ENCODE data around the gene STX12. TPM values are rescaled to one million over a fixed set of nuclear protein-coding genes. Genes with fewer than 3 reads are reported as not detected.

STX12 gene
- total RNA-seq, 1 experiment from 2014 or later: 9.9 TPM

GRCh38 chr1:27863538-27863915 lies 90.5 kb downstream of the STX12 start:
- no peak overlapping the region for H3K4ac ChIP-seq (ENCODE audit: low read depth, low read length)
- H3K4me1 ChIP-seq (ENCODE audit: insufficient read depth, low read length): no peaks in the 10 kb centered on the region
- TF ChIP-seq CTCF (conservative IDR thresholded peaks at IDR 0.05): no peak
- no peak overlapping the region for H3T11ph ChIP-seq (ENCODE audit: low read length)
- no peak overlapping the region for H3K18ac ChIP-seq (ENCODE audit: insufficient read length, low read depth, low read length)
- H4K91ac ChIP-seq (ENCODE audit: insufficient read length, low read depth, low read length): no peak overlapping the region
- H3K79me1 ChIP-seq (ENCODE audit: insufficient read depth, low read depth, low read length, poor library complexity, severe bottlenecking): no peaks in the 10 kb centered on the region
- H3K4me2 ChIP-seq (ENCODE audit: insufficient read depth, insufficient read length, low read length): no peak overlapping the region
- no peak overlapping the region for H3K56ac ChIP-seq (ENCODE audit: insufficient read length, low read depth, low read length)
- DNase-seq: no peak
- H3K27me3 Mint-ChIP-seq (ENCODE audit: low read depth): no peaks in the 10 kb centered on the region; the same call in 1 of the 2 replicates
- H4K8ac ChIP-seq (replicated peaks; ENCODE audit: insufficient read length, low read depth, low read length): peak overlapping the region; percentile 39
- peaks cover 20 to 24% of the 10 kb centered on the region in 2 experiments for H3K4me1 Mint-ChIP-seq
- no peak overlapping the region for H2BK15ac ChIP-seq (ENCODE audit: low read depth, low read length)
- H3K27ac Mint-ChIP-seq: no peak overlapping the region
- H3K79me2 ChIP-seq (ENCODE audit: insufficient read depth, low read length): no peaks in the 10 kb centered on the region
- H3K27me3 ChIP-seq (ENCODE audit: insufficient read depth, low read length): no peaks in the 10 kb centered on the region
- H3K23ac ChIP-seq (ENCODE audit: insufficient read length, low read depth, low read length): peak overlapping the region; percentile 13
- H3K27ac ChIP-seq (ENCODE audit: insufficient read length, low read depth, low read length): no peak overlapping the region
- H4K5ac ChIP-seq (ENCODE audit: insufficient read length, low read depth, low read length): no peak overlapping the region
- H3K23me2 ChIP-seq (ENCODE audit: insufficient read length, low read depth, low read length, poor library complexity, severe bottlenecking): no peaks in the 10 kb centered on the region
- H2AK5ac ChIP-seq (ENCODE audit: insufficient read length, low read length): no peak overlapping the region
- no peak overlapping the region for H2AFZ ChIP-seq (ENCODE audit: low read length)
- no peak overlapping the region for H2BK20ac ChIP-seq (ENCODE audit: low read depth, low read length, poor library complexity, severe bottlenecking)
- H2BK120ac ChIP-seq (ENCODE audit: low read depth, low read length, poor library complexity, severe bottlenecking): no peak overlapping the region
- H3K14ac ChIP-seq (ENCODE audit: insufficient read depth, low read length): no peak overlapping the region; the same call in 1 of the 2 replicates
- no peaks in the 10 kb centered on the region for H3K9me3 Mint-ChIP-seq
- H3K36me3 Mint-ChIP-seq (ENCODE audit: insufficient read depth in 1 of 3, low read depth in 3 of 3): no peaks in the 10 kb centered on the region
- no CpG with 5 or more reads among the region's 1 CpG for WGBS (ENCODE audit: extremely low coverage, insufficient read length, low lambda C conversion rate)
- no peaks in the 10 kb centered on the region for H4K20me1 ChIP-seq (ENCODE audit: control insufficient read depth, insufficient read depth, insufficient read length)
- H3K4me3 Mint-ChIP-seq: no peak overlapping the region
- H2BK12ac ChIP-seq (ENCODE audit: insufficient read length, low read depth, low read length): no peak overlapping the region
- no peak overlapping the region for H2BK5ac ChIP-seq (ENCODE audit: insufficient read length, low read length)
- H3K9ac ChIP-seq (ENCODE audit: extremely low read depth, insufficient read length, low read length): no peak overlapping the region
- H3K9me3 ChIP-seq (ENCODE audit: control insufficient read depth, low read depth, low read length): no peaks in the 10 kb centered on the region
